Measurements from ENCODE around the gene MAN1A1. TPM values are rescaled to one million over a fixed set of nuclear protein-coding genes. Genes with fewer than 3 reads are reported as not detected.

The MAN1A1 gene
- total and polyA plus RNA-seq, 2 of the 8 experiments (the other 6 are each of a cell fraction or from before 2014, with no cell fraction given) = 1.8 to 5.4 TPM

DNA sequence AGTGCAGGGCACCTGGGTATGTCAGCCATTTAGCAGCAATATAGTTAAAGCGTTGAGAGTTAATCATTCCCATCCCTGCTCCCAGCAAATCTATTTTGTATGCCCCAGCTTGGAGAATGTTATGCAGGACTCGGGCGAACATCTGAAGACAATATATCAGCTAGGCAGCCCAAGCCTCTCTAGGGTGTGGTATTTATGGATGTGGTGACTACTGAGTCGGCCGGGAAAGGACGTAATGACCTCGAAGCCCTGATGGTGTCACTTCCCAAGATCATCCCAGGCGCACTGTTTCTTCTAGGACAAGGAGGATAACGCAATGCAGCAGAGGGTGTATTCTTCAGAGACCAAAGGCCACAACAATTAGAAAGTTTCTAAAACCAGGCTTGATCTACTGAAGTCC, 207.5 kb downstream of the MAN1A1 start:
- Histone ChIP-seq H3K14ac (ENCODE audit: insufficient read length) (no peak overlapping the region), H3K9me3 (ENCODE audit: insufficient read depth in 2 of 2, low read depth in 1 of 2, low read length in 1 of 2) (no peaks in the 10 kb centered on the region), H3K79me1 (ENCODE audit: low read depth, low read length) (no peaks in the 10 kb centered on the region), H3K23ac (ENCODE audit: insufficient read length) (no peak overlapping the region), H4K5ac (ENCODE audit: insufficient read length, low read depth, low read length) (no peak overlapping the region), H3K4me3 (ENCODE audit: extremely low read depth in 1 of 4, insufficient read depth in 2 of 4, low read depth in 3 of 4, low read length in 4 of 4) (no peak overlapping the region), H4K8ac (ENCODE audit: extremely low read depth, insufficient read depth, low read length) (no peak overlapping the region), H3K18ac (ENCODE audit: extremely low read depth, low read length) (no peak overlapping the region), H2BK15ac (ENCODE audit: low read length) (no peak overlapping the region), H3K9ac (replicated peaks in 1 of 4; ENCODE audit: extremely low read depth in 1 of 4, low read depth in 3 of 4, low read length in 3 of 4) (no peak overlapping the region), H3K4me1 (replicated peaks in 1 of 4; ENCODE audit: control insufficient read depth in 3 of 4, insufficient read depth in 4 of 4, low read length in 3 of 4) (no peaks in the 10 kb centered on the region), H2BK20ac (ENCODE audit: low read length) (no peak overlapping the region), H3K4me2 (ENCODE audit: insufficient read depth in 1 of 2, low read depth in 2 of 2, low read length in 2 of 2) (no peak overlapping the region), H2AK5ac (ENCODE audit: low read depth, low read length) (no peak overlapping the region), H4K91ac (replicated peaks; ENCODE audit: insufficient read length, low read length) (no peak overlapping the region), H3K4ac (replicated peaks; ENCODE audit: insufficient read length, low read depth, low read length) (no peak overlapping the region), H2BK5ac (ENCODE audit: low read depth, low read length) (no peak overlapping the region), H3K27me3 (replicated peaks in 1 of 4; ENCODE audit: control insufficient read depth in 3 of 4, extremely low read depth in 1 of 4, insufficient read depth in 3 of 4, low read length in 3 of 4) (no peaks in the 10 kb centered on the region), H3K23me2 (ENCODE audit: low read depth, low read length) (no peaks in the 10 kb centered on the region), H3K36me3 (ENCODE audit: control insufficient read depth in 2 of 4, insufficient read depth in 4 of 4, low read length in 3 of 4) (no peaks in the 10 kb centered on the region), H4K20me1 (replicated peaks in 1 of 2; ENCODE audit: control insufficient read depth in 1 of 2, insufficient read depth in 2 of 2, low read length in 2 of 2) (no peaks in the 10 kb centered on the region), H3K56ac (replicated peaks; ENCODE audit: insufficient read length, low read depth, low read length) (no peak overlapping the region), H2BK12ac (ENCODE audit: low read depth, low read length) (no peak overlapping the region), H2BK120ac (replicated peaks; ENCODE audit: low read depth, low read length) (no peak overlapping the region), H3K79me2 (ENCODE audit: control insufficient read depth in 1 of 2, insufficient read depth in 2 of 2, low read length in 2 of 2) (no peaks in the 10 kb centered on the region), H3K27ac (ENCODE audit: low read depth, low read length) (no peak overlapping the region), H2AFZ (ENCODE audit: low read length) (no peak overlapping the region)
- FAIRE-seq (no peak), DNase-seq (ENCODE audit: low read depth in 1 of 2, low spot score in 2 of 2) (peak in 1 of 2 experiments; percentile 27)
- ChIA-PET CTCF (ENCODE audit: partially characterized antibody) (interaction anchor here (0.9 to 4.0 kb wide), 5 partner anchors 9 to 158 kb away, joined by 3 to 25 read pairs (median 4); no protein-coding TSS in a partner anchor), POLR2A (ENCODE audit: partially characterized antibody) (interaction anchor here (1.3 kb wide), 1 partner anchor 10 kb away, joined by 4 read pairs; no protein-coding TSS in a partner anchor)
- 90% methylated on average over 9 of the region's 9 CpGs; no CpG with 5 or more reads in 1 of the 2 experiments for WGBS, 2 experiments (ENCODE audit: extremely low coverage in 1 of 2, insufficient coverage in 1 of 2, insufficient read length in 1 of 2, insufficient replicate concordance in 2 of 2, low coverage in 1 of 2, low lambda C conversion rate in 2 of 2, missing lambda C conversion rate in 1 of 2)
- TF ChIP-seq EZH2 (IDR thresholded peaks at IDR 0.05; ENCODE audit: low read depth, low read length, severe bottlenecking) (no peak), BCL11A (IDR thresholded peaks at IDR 0.05; ENCODE audit: low read depth in 2 of 2, low read length in 2 of 2) (no peak), TEAD4 (IDR thresholded peaks at IDR 0.05; ENCODE audit: low read depth, low read length) (no peak), POLR2AphosphoS5 (IDR thresholded peaks at IDR 0.05; ENCODE audit: low read depth, low read length) (no peak), RXRA (IDR thresholded peaks at IDR 0.05; ENCODE audit: insufficient read depth, low read depth, low read length) (no peak), CEBPB (IDR thresholded peaks at IDR 0.05; ENCODE audit: low read depth, low read length) (no peak), TCF12 (IDR thresholded peaks at IDR 0.05; ENCODE audit: low read depth, low read length) (no peak), RNF2 (IDR thresholded peaks at IDR 0.05; ENCODE audit: borderline replicate concordance, low read depth, low read length, missing control alignments, poor library complexity, severe bottlenecking) (no peak), KDM1A (IDR thresholded peaks at IDR 0.05; ENCODE audit: borderline replicate concordance, low read length) (no peak), ASH2L (IDR thresholded peaks at IDR 0.05; ENCODE audit: low read length) (no peak), RFX5 (IDR thresholded peaks at IDR 0.05; ENCODE audit: borderline replicate concordance, low read depth, low read length) (no peak), HDAC6 (IDR thresholded peaks at IDR 0.05; ENCODE audit: low read depth, low read length) (no peak)
- TF ChIP-seq, protein P1, sequence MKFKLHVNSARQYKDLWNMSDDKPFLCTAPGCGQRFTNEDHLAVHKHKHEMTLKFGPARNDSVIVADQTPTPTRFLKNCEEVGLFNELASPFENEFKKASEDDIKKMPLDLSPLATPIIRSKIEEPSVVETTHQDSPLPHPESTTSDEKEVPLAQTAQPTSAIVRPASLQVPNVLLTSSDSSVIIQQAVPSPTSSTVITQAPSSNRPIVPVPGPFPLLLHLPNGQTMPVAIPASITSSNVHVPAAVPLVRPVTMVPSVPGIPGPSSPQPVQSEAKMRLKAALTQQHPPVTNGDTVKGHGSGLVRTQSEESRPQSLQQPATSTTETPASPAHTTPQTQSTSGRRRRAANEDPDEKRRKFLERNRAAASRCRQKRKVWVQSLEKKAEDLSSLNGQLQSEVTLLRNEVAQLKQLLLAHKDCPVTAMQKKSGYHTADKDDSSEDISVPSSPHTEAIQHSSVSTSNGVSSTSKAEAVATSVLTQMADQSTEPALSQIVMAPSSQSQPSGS (IDR thresholded peaks at IDR 0.05; ENCODE audit: low read length) = no peak
